ENCODE measurements around the gene ZNF536. TPM values are rescaled to one million over a fixed set of nuclear protein-coding genes. Genes with fewer than 3 reads are reported as not detected.
"Not testable (repeated sequence)": the region's sequence is repeated elsewhere in the genome, so short reads cannot be mapped to it uniquely, and the experiment has no call there.

ZNF536 gene
- total and polyA plus RNA-seq, 2 donors (not counting 1 experiment from before 2014, with no cell fraction given): not detected

GRCh38 chr19:30411714-30412113 lies 39.5 kb downstream of the ZNF536 start:
- H3K4me3 Mint-ChIP-seq: no peak overlapping the region
- no peak for ATAC-seq (ENCODE audit: low read depth)
- Histone ChIP-seq H4K20me1 (ENCODE audit: control insufficient read depth, insufficient read depth, low read length, poor library complexity, severe bottlenecking) (no peaks in the 10 kb centered on the region), H3K4me3 (ENCODE audit: control extremely low read depth in 1 of 5, extremely low read depth in 1 of 5, insufficient read depth in 1 of 5, low read depth in 2 of 5, low read length in 4 of 5) (no peak overlapping the region), H2AFZ (ENCODE audit: insufficient read depth, low read depth, low read length, poor library complexity, severe bottlenecking) (no peak overlapping the region), H3K36me3 (replicated peaks in 1 of 2; ENCODE audit: control extremely low read depth in 1 of 2, control insufficient read depth in 1 of 2, extremely low read depth in 1 of 2, insufficient read depth in 2 of 2, low read length in 1 of 2) (no peaks in the 10 kb centered on the region), H3K27me3 (replicated peaks in 1 of 4; ENCODE audit: control extremely low read depth in 1 of 4, control insufficient read depth in 3 of 4, insufficient read depth in 4 of 4, low read length in 3 of 4) (no peaks in the 10 kb centered on the region), H3K4me2 (replicated peaks; ENCODE audit: low read depth, low read length, poor library complexity, severe bottlenecking) (no peak overlapping the region), H3K27ac (ENCODE audit: low read length in 2 of 2) (no peak overlapping the region), H3K9me3 (ENCODE audit: control extremely low read depth in 1 of 3, control insufficient read depth in 2 of 3, insufficient read depth in 1 of 3, low read length in 2 of 3) (peaks cover 0 to 13% (median 0%) of the 10 kb centered on the region in 3 donors), H3K4me1 (ENCODE audit: control insufficient read depth in 2 of 2, insufficient read depth in 2 of 2, low read length in 2 of 2) (no peaks in the 10 kb centered on the region), H3K9ac (ENCODE audit: low read length) (no peak overlapping the region), H3K79me2 (ENCODE audit: control insufficient read depth, insufficient read depth, low read length) (no peaks in the 10 kb centered on the region)
- no CpG with 5 or more reads among the region's 1 CpG for WGBS (ENCODE audit: insufficient coverage)
- no peaks in the 10 kb centered on the region for H3K9me3 Mint-ChIP-seq (ENCODE audit: insufficient read depth)
- intact Hi-C loops (cut with micrococcal nuclease): no loop called here
- H3K4me1 Mint-ChIP-seq: no peaks in the 10 kb centered on the region
- no peak for TF ChIP-seq CTCF (IDR thresholded peaks at IDR 0.05)
- TF ChIP-seq EZH2 (IDR thresholded peaks at IDR 0.05; ENCODE audit: borderline replicate concordance, insufficient read depth, low read depth, low read length, poor library complexity, severe bottlenecking): no peak
- peaks cover 7% of the 10 kb centered on the region for H3K27me3 Mint-ChIP-seq
- POLR2A ChIA-PET: no interaction called here
- no peak for DNase-seq
- CTCF ChIA-PET: no interaction called here
- no peak overlapping the region for H3K27ac Mint-ChIP-seq

- H3K9me3 Mint-ChIP-seq (ENCODE audit: insufficient read depth): no peaks in the 10 kb centered on the region
- TF ChIP-seq EZH2 (IDR thresholded peaks at IDR 0.05; ENCODE audit: borderline replicate concordance, insufficient read depth, low read depth, low read length, poor library complexity, severe bottlenecking) (no peak), CTCF (IDR thresholded peaks at IDR 0.05) (no peak)
- ATAC-seq (ENCODE audit: low read depth): no peak
These were observed 44.2 kb downstream of the ZNF536 start for GRCh38 chr19:30416375-30416774.

GRCh38 chr19:30417166-30417565 lies 45.0 kb downstream of the ZNF536 start:
- H3K4me2 ChIP-seq (replicated peaks; ENCODE audit: low read depth, low read length, poor library complexity, severe bottlenecking); CTCF ChIA-PET; H3K4me1 ChIP-seq (ENCODE audit: control insufficient read depth in 2 of 2, insufficient read depth in 2 of 2, low read length in 2 of 2); intact Hi-C loops (cut with micrococcal nuclease); H3K36me3 ChIP-seq (replicated peaks in 1 of 2; ENCODE audit: control extremely low read depth in 1 of 2, control insufficient read depth in 1 of 2, extremely low read depth in 1 of 2, insufficient read depth in 2 of 2, low read length in 1 of 2); H3K27ac ChIP-seq (ENCODE audit: low read length in 2 of 2); H3K27ac Mint-ChIP-seq; POLR2A ChIA-PET; H2AFZ ChIP-seq (ENCODE audit: insufficient read depth, low read depth, low read length, poor library complexity, severe bottlenecking); DNase-seq; H3K27me3 ChIP-seq (replicated peaks in 1 of 4; ENCODE audit: control extremely low read depth in 1 of 4, control insufficient read depth in 3 of 4, insufficient read depth in 4 of 4, low read length in 3 of 4); H3K4me1 Mint-ChIP-seq; H3K9ac ChIP-seq (ENCODE audit: low read length); H3K4me3 Mint-ChIP-seq; ATAC-seq (ENCODE audit: low read depth); H3K9me3 Mint-ChIP-seq (ENCODE audit: insufficient read depth); H3K79me2 ChIP-seq (ENCODE audit: control insufficient read depth, insufficient read depth, low read length); H3K4me3 ChIP-seq (ENCODE audit: control extremely low read depth in 1 of 5, extremely low read depth in 1 of 5, insufficient read depth in 1 of 5, low read depth in 2 of 5, low read length in 4 of 5); H3K9me3 ChIP-seq (ENCODE audit: control extremely low read depth in 1 of 3, control insufficient read depth in 2 of 3, insufficient read depth in 1 of 3, low read length in 2 of 3); H4K20me1 ChIP-seq (ENCODE audit: control insufficient read depth, insufficient read depth, low read length, poor library complexity, severe bottlenecking): not testable (repeated sequence)
- 78% methylated on average over 1 of the region's 4 CpGs for WGBS (ENCODE audit: insufficient coverage)
- peaks cover 14% of the 10 kb centered on the region for H3K27me3 Mint-ChIP-seq

More at GRCh38 chr19:30416375-30416774, 44.2 kb downstream of the ZNF536 start:
- intact Hi-C loops (cut with micrococcal nuclease): no loop called here
- H3K4me2 ChIP-seq (replicated peaks; ENCODE audit: low read depth, low read length, poor library complexity, severe bottlenecking): no peak overlapping the region
- H3K27ac ChIP-seq (ENCODE audit: low read length in 2 of 2): no peak overlapping the region
- H3K4me3 ChIP-seq (ENCODE audit: control extremely low read depth in 1 of 5, extremely low read depth in 1 of 5, insufficient read depth in 1 of 5, low read depth in 2 of 5, low read length in 4 of 5): no peak overlapping the region
- no peaks in the 10 kb centered on the region for H3K27me3 ChIP-seq (replicated peaks in 1 of 4; ENCODE audit: control extremely low read depth in 1 of 4, control insufficient read depth in 3 of 4, insufficient read depth in 4 of 4, low read length in 3 of 4)
- H4K20me1 ChIP-seq (ENCODE audit: control insufficient read depth, insufficient read depth, low read length, poor library complexity, severe bottlenecking): no peaks in the 10 kb centered on the region
- WGBS (ENCODE audit: insufficient coverage): no CpG with 5 or more reads among the region's 2 CpGs
- ChIA-PET POLR2A (no interaction called here), CTCF (no interaction called here)
- no peaks in the 10 kb centered on the region for H3K36me3 ChIP-seq (replicated peaks in 1 of 2; ENCODE audit: control extremely low read depth in 1 of 2, control insufficient read depth in 1 of 2, extremely low read depth in 1 of 2, insufficient read depth in 2 of 2, low read length in 1 of 2)
- H3K27me3 Mint-ChIP-seq: peaks cover 14% of the 10 kb centered on the region
- peaks cover 0 to 8% (median 0%) of the 10 kb centered on the region in 3 donors for H3K9me3 ChIP-seq (ENCODE audit: control extremely low read depth in 1 of 3, control insufficient read depth in 2 of 3, insufficient read depth in 1 of 3, low read length in 2 of 3)
- H2AFZ ChIP-seq (ENCODE audit: insufficient read depth, low read depth, low read length, poor library complexity, severe bottlenecking): no peak overlapping the region
- no peaks in the 10 kb centered on the region for H3K4me1 ChIP-seq (ENCODE audit: control insufficient read depth in 2 of 2, insufficient read depth in 2 of 2, low read length in 2 of 2)
- H3K9ac ChIP-seq (ENCODE audit: low read length): no peak overlapping the region
- no peaks in the 10 kb centered on the region for H3K79me2 ChIP-seq (ENCODE audit: control insufficient read depth, insufficient read depth, low read length)
- no peaks in the 10 kb centered on the region for H3K4me1 Mint-ChIP-seq
- H3K27ac Mint-ChIP-seq: no peak overlapping the region
- no peak for DNase-seq
- no peak overlapping the region for H3K4me3 Mint-ChIP-seq

All from B cell (primary cell).